Liver (tissue), 9 donors: ENCODE results near the gene ZNF503. TPM values are rescaled to one million over a fixed set of nuclear protein-coding genes. Genes with fewer than 3 reads are reported as not detected.
A peak's percentile ranks its signal among the peaks of the same experiment; 100 is the strongest.

Experiments
- DNase-seq: peaks from one replicate; pipeline ENCODE4 v3.0.0-alpha.2; 2017; ENCODE audit warnings: low spot score
- H3K27ac ChIP-seq, 2 donors: one replicate each; pipeline ENCODE4 v1.7.0; 2013; ENCODE audit warnings: inconsistent platforms in 2 of 2, low read length in 2 of 2, control low read depth in 1 of 2, low read depth in 1 of 2, mild to moderate bottlenecking in 1 of 2
- H3K27me3 ChIP-seq, 4 donors: one replicate each; pipeline versions ENCODE4 v1.6.1 to v1.7.0; 2013; ENCODE audit warnings: low read length in 3 of 4, inconsistent platforms in 1 of 4, mild to moderate bottlenecking in 1 of 4, moderate library complexity in 1 of 4; ENCODE audit not compliant: control insufficient read depth in 4 of 4, insufficient read depth in 4 of 4
- H3K36me3 ChIP-seq, 4 donors: one replicate each; pipeline versions ENCODE4 v1.6.1 to v1.7.0; 2013; ENCODE audit warnings: low read length in 3 of 4, mild to moderate bottlenecking in 3 of 4, low read depth in 1 of 4, moderate library complexity in 1 of 4; ENCODE audit not compliant: control insufficient read depth in 4 of 4, insufficient read depth in 3 of 4
- H3K4me1 ChIP-seq, 4 donors: one replicate each; pipeline versions ENCODE4 v1.6.1 to v1.7.0; 2013; ENCODE audit warnings: low read length in 3 of 4, mild to moderate bottlenecking in 3 of 4, moderate library complexity in 1 of 4; ENCODE audit not compliant: control insufficient read depth in 4 of 4, insufficient read depth in 4 of 4
- H3K4me3 ChIP-seq, 3 donors: one replicate each; pipeline versions ENCODE4 v1.6.1 to v1.7.0; 2013; ENCODE audit warnings: low read length in 3 of 3, control low read depth in 1 of 3, low read depth in 1 of 3, mild to moderate bottlenecking in 1 of 3
- H3K9ac ChIP-seq, 2 donors: one replicate each; pipeline ENCODE4 v1.7.0; 2013; ENCODE audit warnings: low read length in 2 of 2, mild to moderate bottlenecking in 2 of 2, moderate library complexity in 2 of 2, control low read depth in 1 of 2, low read depth in 1 of 2
- H3K9me3 ChIP-seq, 4 donors: one replicate each; pipeline versions ENCODE4 v1.6.1 to v1.7.0; 2013; ENCODE audit warnings: low read length in 3 of 4; ENCODE audit not compliant: control insufficient read depth in 4 of 4
- EGR1 ChIP-seq, 2 donors: IDR thresholded peaks; 2 replicates each; pipeline ENCODE4 v1.6.1; 2016 to 2018; ENCODE audit warnings: antibody characterized with exemption in 2 of 2, low read depth in 2 of 2
- FOXA1 ChIP-seq: IDR thresholded peaks from 2 replicates; pipeline ENCODE4 v1.6.1; 2016; ENCODE audit warnings: antibody characterized with exemption
- FOXA2 ChIP-seq: IDR thresholded peaks from 2 replicates; pipeline ENCODE4 v1.6.1; 2016; ENCODE audit warnings: antibody characterized with exemption
- GABPA ChIP-seq, 2 donors: IDR thresholded peaks in 1 of 2; conservative IDR thresholded peaks in 1 of 2; 2 replicates each; pipeline ENCODE4 v1.6.1; 2016; ENCODE audit warnings: antibody characterized with exemption in 2 of 2, mild to moderate bottlenecking in 1 of 2, moderate library complexity in 1 of 2
- HNF4G ChIP-seq: IDR thresholded peaks from 2 replicates; pipeline ENCODE4 v1.6.1; 2016; ENCODE audit warnings: antibody characterized with exemption
- JUND ChIP-seq, 2 donors: IDR thresholded peaks; 2 replicates each; pipeline ENCODE4 v1.6.1; 2016; ENCODE audit warnings: antibody characterized with exemption in 2 of 2
- MAX ChIP-seq: IDR thresholded peaks from 2 replicates; pipeline ENCODE4 v1.6.1; 2016; ENCODE audit warnings: antibody characterized with exemption
- NR2F2 ChIP-seq: IDR thresholded peaks from 2 replicates; pipeline ENCODE4 v1.6.1; 2016; ENCODE audit warnings: antibody characterized with exemption
- RAD21 ChIP-seq, 2 donors: IDR thresholded peaks; 2 replicates each; pipeline ENCODE4 v1.6.1; 2016; ENCODE audit warnings: antibody characterized with exemption in 2 of 2, mild to moderate bottlenecking in 2 of 2
- RXRA ChIP-seq, 2 donors: IDR thresholded peaks; 2 replicates each; pipeline ENCODE4 v1.6.1; 2017 to 2018; ENCODE audit warnings: antibody characterized with exemption in 2 of 2, mild to moderate bottlenecking in 1 of 2
- SP1 ChIP-seq: IDR thresholded peaks from 2 replicates; pipeline ENCODE4 v1.6.1; 2018; ENCODE audit warnings: antibody characterized with exemption, mild to moderate bottlenecking
- TAF1 ChIP-seq: conservative IDR thresholded peaks from 2 replicates; pipeline ENCODE4 v1.6.1; 2016; ENCODE audit warnings: antibody characterized with exemption, mild to moderate bottlenecking
- YY1 ChIP-seq: IDR thresholded peaks from 2 replicates; pipeline ENCODE4 v1.6.1; 2016; ENCODE audit warnings: antibody characterized with exemption, mild to moderate bottlenecking
- ZBTB33 ChIP-seq: IDR thresholded peaks from 2 replicates; pipeline ENCODE4 v1.6.1; 2016; ENCODE audit warnings: antibody characterized with exemption
- WGBS: extraction: QIAGEN DNeasy Blood & Tissue Kit; methylation state at CpG from one replicate; pipeline ENCODE4 v1.1.7; 2013; 5-methylcytosine and 5-hydroxymethylcytosine counted together
- polyA plus RNA-seq, 2 donors: library from polyadenylated mRNA; stranded (reverse) in 1 of 2; unstranded in 1 of 2; fragments of 200-250 nt in 1 of 2; fragments of >200 nt in 1 of 2; fragmentation: Nextera tagmentation in 1 of 2; extraction: Ambion mirVana in 1 of 2; gene quantifications; one replicate each; pipeline versions ENCODE4 v1.2.1 to v1.2.3, GENCODE V29; 2013 to 2015
- total RNA-seq, 2 donors: library from RNA; depleted of rRNA; stranded (reverse); fragments of >200 nt; gene quantifications; one replicate each; pipeline ENCODE4 v1.2.3, GENCODE V29; 2014
- TF ChIP-seq, protein P1 (sequence below): IDR thresholded peaks from 2 replicates; pipeline ENCODE4 v1.6.1; 2016; ENCODE audit warnings: antibody characterized with exemption
- TF ChIP-seq, protein P2 (sequence below): fragments of 150-350 bp; IDR thresholded peaks from 2 replicates; pipeline ENCODE4 v1.5.1; 2017; ENCODE audit warnings: improper control_type of control experiment, low read depth, low read length; ENCODE audit not compliant: missing input control
- TF ChIP-seq, protein P3 (sequence below): IDR thresholded peaks from 2 replicates; pipeline ENCODE4 v1.6.1; 2016; ENCODE audit warnings: antibody characterized with exemption, mild to moderate bottlenecking
- donor health status: healthy.
- donor health status: healthy.
- donor health status: healthy.
- donor health status: healthy.
- donor health status: healthy.

Gene ZNF503
- total and polyA plus RNA-seq, 4 donors: 1.6 to 5.2 (median 2.0) TPM

DNA sequence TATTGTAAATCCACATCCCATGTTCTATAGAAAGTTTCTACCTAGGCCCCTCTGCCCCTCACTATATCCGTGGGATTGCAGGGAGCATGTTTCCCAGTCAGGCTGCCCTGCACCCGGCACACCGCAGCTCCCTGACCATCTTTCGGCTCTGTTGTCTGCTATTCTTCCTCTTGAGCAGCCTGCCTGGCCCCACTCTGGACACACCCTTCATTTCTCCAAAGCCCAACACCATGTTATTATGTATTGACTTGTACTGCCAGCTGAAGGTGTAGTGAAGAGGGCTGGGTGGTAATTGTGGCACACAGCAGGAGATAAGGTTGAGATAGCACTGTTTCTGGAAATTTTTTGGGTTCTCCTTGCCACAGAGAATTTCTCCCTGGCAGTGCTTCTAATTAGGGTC is 39.6 kb upstream of the ZNF503 start:
- TF ChIP-seq, protein P1, sequence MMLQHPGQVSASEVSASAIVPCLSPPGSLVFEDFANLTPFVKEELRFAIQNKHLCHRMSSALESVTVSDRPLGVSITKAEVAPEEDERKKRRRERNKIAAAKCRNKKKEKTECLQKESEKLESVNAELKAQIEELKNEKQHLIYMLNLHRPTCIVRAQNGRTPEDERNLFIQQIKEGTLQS: no peak
- TF ChIP-seq, protein P2, sequence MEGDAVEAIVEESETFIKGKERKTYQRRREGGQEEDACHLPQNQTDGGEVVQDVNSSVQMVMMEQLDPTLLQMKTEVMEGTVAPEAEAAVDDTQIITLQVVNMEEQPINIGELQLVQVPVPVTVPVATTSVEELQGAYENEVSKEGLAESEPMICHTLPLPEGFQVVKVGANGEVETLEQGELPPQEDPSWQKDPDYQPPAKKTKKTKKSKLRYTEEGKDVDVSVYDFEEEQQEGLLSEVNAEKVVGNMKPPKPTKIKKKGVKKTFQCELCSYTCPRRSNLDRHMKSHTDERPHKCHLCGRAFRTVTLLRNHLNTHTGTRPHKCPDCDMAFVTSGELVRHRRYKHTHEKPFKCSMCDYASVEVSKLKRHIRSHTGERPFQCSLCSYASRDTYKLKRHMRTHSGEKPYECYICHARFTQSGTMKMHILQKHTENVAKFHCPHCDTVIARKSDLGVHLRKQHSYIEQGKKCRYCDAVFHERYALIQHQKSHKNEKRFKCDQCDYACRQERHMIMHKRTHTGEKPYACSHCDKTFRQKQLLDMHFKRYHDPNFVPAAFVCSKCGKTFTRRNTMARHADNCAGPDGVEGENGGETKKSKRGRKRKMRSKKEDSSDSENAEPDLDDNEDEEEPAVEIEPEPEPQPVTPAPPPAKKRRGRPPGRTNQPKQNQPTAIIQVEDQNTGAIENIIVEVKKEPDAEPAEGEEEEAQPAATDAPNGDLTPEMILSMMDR: no peak
- no peak for TF ChIP-seq NR2F2
- TF ChIP-seq HNF4G: no peak
- TF ChIP-seq ZBTB33: no peak
- TF ChIP-seq MAX: no peak
- no peak for TF ChIP-seq YY1
- no peak for TF ChIP-seq SP1
- TF ChIP-seq FOXA2: no peak
- TF ChIP-seq FOXA1: no peak
- TF ChIP-seq GABPA (IDR thresholded peaks at IDR 0.05 in 1 of 2, conservative IDR thresholded peaks at IDR 0.05 in 1 of 2): no peak
- no peak for TF ChIP-seq RAD21 (IDR thresholded peaks at IDR 0.05)
- TF ChIP-seq, protein P3, sequence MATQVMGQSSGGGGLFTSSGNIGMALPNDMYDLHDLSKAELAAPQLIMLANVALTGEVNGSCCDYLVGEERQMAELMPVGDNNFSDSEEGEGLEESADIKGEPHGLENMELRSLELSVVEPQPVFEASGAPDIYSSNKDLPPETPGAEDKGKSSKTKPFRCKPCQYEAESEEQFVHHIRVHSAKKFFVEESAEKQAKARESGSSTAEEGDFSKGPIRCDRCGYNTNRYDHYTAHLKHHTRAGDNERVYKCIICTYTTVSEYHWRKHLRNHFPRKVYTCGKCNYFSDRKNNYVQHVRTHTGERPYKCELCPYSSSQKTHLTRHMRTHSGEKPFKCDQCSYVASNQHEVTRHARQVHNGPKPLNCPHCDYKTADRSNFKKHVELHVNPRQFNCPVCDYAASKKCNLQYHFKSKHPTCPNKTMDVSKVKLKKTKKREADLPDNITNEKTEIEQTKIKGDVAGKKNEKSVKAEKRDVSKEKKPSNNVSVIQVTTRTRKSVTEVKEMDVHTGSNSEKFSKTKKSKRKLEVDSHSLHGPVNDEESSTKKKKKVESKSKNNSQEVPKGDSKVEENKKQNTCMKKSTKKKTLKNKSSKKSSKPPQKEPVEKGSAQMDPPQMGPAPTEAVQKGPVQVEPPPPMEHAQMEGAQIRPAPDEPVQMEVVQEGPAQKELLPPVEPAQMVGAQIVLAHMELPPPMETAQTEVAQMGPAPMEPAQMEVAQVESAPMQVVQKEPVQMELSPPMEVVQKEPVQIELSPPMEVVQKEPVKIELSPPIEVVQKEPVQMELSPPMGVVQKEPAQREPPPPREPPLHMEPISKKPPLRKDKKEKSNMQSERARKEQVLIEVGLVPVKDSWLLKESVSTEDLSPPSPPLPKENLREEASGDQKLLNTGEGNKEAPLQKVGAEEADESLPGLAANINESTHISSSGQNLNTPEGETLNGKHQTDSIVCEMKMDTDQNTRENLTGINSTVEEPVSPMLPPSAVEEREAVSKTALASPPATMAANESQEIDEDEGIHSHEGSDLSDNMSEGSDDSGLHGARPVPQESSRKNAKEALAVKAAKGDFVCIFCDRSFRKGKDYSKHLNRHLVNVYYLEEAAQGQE: no peak
- TF ChIP-seq EGR1 (IDR thresholded peaks at IDR 0.05; ENCODE audit: low read depth in 2 of 2): no peak
- no peak for TF ChIP-seq TAF1
- no peak for TF ChIP-seq JUND (IDR thresholded peaks at IDR 0.05)
- no peak for TF ChIP-seq RXRA (IDR thresholded peaks at IDR 0.05)
- WGBS: 88% methylated on average over 4 of the region's 4 CpGs

More for the DNA sequence above, 39.6 kb upstream of the ZNF503 start:
- Histone ChIP-seq H3K4me1 (peaks cover 10 to 55% (median 43%) of the 10 kb centered on the region in 4 donors), H3K36me3 (peaks cover 0 to 3% (median 2%) of the 10 kb centered on the region in 4 donors), H3K9ac (no peak overlapping the region), H3K9me3 (peaks cover 0 to 1% (median under 1%) of the 10 kb centered on the region in 4 donors), H3K4me3 (no peak overlapping the region), H3K27me3 (no peaks in the 10 kb centered on the region), H3K27ac (peak overlapping the region; percentile 2 to 37)
- DNase-seq: no peak
